Neuron (in vitro differentiated cells): ENCODE measurements around the gene DGUOK.

Source experiments
- H2AFZ ChIP-seq: one replicate; pipeline ENCODE4 v1.6.1; 2013; ENCODE audit warnings: low read depth, mild to moderate bottlenecking, inconsistent platforms, low read length, moderate library complexity
- H3K27me3 ChIP-seq: one replicate; pipeline ENCODE4 v1.6.1; 2013; ENCODE audit warnings: low read length; ENCODE audit not compliant: insufficient read depth
- H3K36me3 ChIP-seq: one replicate; pipeline ENCODE4 v1.6.1; 2013; ENCODE audit warnings: low read length; ENCODE audit not compliant: insufficient read depth
- H3K4me1 ChIP-seq: one replicate; pipeline ENCODE4 v1.6.1; 2013; ENCODE audit warnings: low read length; ENCODE audit not compliant: insufficient read depth
- H3K4me3 ChIP-seq: 2 replicates; pipeline ENCODE4 v1.5.1; 2013; ENCODE audit warnings: mild to moderate bottlenecking, low read length, moderate library complexity
- H3K9me3 ChIP-seq: one replicate; pipeline ENCODE4 v1.6.1; 2013; ENCODE audit warnings: low read length

Gene DGUOK

DNA sequence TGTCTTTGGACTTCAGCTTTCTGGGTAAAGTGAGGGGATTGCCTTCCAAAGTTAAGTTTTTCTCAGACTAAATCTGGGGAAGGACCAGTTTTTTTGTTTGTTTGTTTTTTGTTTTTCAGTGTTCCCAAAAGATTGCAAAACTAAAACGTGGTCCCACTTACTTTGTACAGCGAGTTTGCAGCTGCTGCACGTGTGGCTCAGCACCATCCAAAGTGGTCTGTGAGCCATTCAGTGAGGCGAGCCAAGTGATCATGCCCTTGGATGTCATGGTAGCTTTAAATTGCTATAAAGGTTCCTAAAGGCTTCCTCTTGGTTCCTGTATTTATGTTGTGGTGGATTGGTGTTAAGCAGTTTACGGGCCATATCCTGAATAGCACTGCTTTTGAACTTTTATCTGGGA is 81.0 kb downstream of the DGUOK start:
- Histone ChIP-seq H3K36me3 (peaks cover 26% of the 10 kb centered on the region), H3K9me3 (no peaks in the 10 kb centered on the region), H2AFZ (no peak overlapping the region), H3K4me1 (peaks cover 44% of the 10 kb centered on the region), H3K27me3 (no peaks in the 10 kb centered on the region), H3K4me3 (no peak overlapping the region)
